DND-41 (cell line): ENCODE results near the gene KCNH2.

ENCODE experiments used
- ATAC-seq: fragments of 200-7000 bp; cut with Tn5 transposase; 3 replicates; pipeline ENCODE4 v1.9.1; 2021; ENCODE audit warnings: low read depth; ENCODE audit not compliant: insufficient read depth
- DNase-seq: peaks from one replicate; pipeline ENCODE4 v3.0.0-alpha.2; 2020
- H2AFZ ChIP-seq: 2 replicates; pipeline ENCODE4 v1.6.0; 2012; ENCODE audit warnings: low read depth, low read length
- H3K27ac ChIP-seq: 2 replicates; pipeline ENCODE4 v1.5.1; 2012; ENCODE audit warnings: low read length, inconsistent platforms
- H3K27me3 ChIP-seq: fragments of 200-600 bp; sonication (generic); 2 replicates; pipeline ENCODE4 v1.6.0; 2012; ENCODE audit warnings: low read length, mild to moderate bottlenecking, inconsistent platforms; ENCODE audit not compliant: insufficient read depth, poor library complexity
- H3K36me3 ChIP-seq: 2 replicates; pipeline ENCODE4 v1.5.1; 2012; ENCODE audit warnings: low read length, inconsistent platforms; ENCODE audit not compliant: insufficient read depth
- H3K4me1 ChIP-seq: 2 replicates; pipeline ENCODE4 v1.5.1; 2012; ENCODE audit warnings: mild to moderate bottlenecking, low read length; ENCODE audit not compliant: insufficient read depth
- H3K4me2 ChIP-seq: 2 replicates; pipeline ENCODE4 v1.6.0; 2012; ENCODE audit warnings: mild to moderate bottlenecking, moderate library complexity, low read length, inconsistent platforms; ENCODE audit not compliant: insufficient read depth
- H3K4me3 ChIP-seq, 2 experiments: fragments of 200-600 bp in 1 of 2; shearing (Covaris generic) in 1 of 2; 2 replicates each; pipeline ENCODE4 v1.5.1; 2012 to 2016; ENCODE audit warnings: inconsistent platforms in 2 of 2, low read length in 2 of 2, mild to moderate bottlenecking in 2 of 2, low read depth in 1 of 2, moderate library complexity in 1 of 2
- H3K79me2 ChIP-seq: 2 replicates; pipeline ENCODE4 v1.6.0; 2012; ENCODE audit warnings: low read length, inconsistent platforms; ENCODE audit not compliant: insufficient read depth
- H3K9ac ChIP-seq: 2 replicates; pipeline ENCODE4 v1.6.0; 2012; ENCODE audit warnings: low read depth, mild to moderate bottlenecking, inconsistent platforms, low read length, moderate library complexity
- H3K9me3 ChIP-seq: 2 replicates; pipeline ENCODE4 v1.5.1; 2012; ENCODE audit warnings: low read length, moderate library complexity, mild to moderate bottlenecking, inconsistent platforms; ENCODE audit not compliant: insufficient read depth, severe bottlenecking
- H4K20me1 ChIP-seq: 2 replicates; pipeline ENCODE4 v1.6.0; 2012; ENCODE audit warnings: low read length; ENCODE audit not compliant: insufficient read depth
- EZH2 ChIP-seq: IDR thresholded peaks from 3 replicates; pipeline ENCODE4 v1.6.1; 2012; ENCODE audit warnings: borderline replicate concordance, low read depth, mild to moderate bottlenecking, moderate library complexity, low read length, inconsistent platforms; ENCODE audit not compliant: severe bottlenecking
- TF ChIP-seq, protein P1 (sequence below): IDR thresholded peaks from 2 replicates; pipeline ENCODE4 v1.5.1; 2012; ENCODE audit warnings: borderline replicate concordance, low read length, moderate library complexity, mild to moderate bottlenecking; ENCODE audit not compliant: poor library complexity, severe bottlenecking; ENCODE audit errors: extremely low read depth

The KCNH2 gene

DNA sequence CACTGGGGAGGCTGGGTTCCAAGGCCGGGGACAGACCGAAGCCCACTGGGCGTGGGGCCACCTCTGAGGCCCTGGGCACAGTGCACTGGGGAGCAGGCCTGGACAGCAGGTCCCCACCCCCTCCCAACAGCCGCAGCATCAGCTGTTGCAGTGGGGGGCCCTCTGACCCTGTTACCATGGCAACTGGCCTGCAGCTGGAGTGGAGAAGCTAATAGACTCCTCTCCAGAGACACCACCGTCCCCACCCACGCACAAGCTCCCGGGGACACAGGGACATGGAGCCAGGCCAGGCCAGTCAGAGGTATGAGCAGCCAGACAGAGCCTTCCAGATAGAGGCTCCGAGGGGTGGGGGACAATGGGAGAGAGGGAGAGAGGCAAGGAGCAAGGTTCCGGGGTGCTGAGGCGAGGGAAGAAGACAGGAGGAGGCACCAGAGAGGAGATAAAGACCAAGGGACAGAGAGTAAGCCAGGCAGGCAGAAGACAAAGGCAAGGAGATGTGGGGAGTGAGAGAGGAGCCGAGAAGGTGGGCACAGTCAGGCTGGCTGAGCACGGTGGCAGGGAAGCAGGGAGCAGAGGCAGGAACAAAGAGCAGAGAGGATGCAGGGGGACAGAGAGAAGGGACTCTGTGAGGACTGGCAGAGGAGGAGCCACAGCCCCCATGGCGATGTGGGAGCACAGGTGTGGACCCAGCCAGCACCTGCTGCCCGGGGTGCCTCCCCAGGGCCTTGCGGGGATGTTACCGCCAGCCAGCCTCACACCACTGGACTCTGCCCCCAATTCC lies 6.7 kb downstream of the KCNH2 start:
- Histone ChIP-seq H3K9ac (no peak overlapping the region), H4K20me1 (peaks cover 25% of the 10 kb centered on the region)

DNA sequence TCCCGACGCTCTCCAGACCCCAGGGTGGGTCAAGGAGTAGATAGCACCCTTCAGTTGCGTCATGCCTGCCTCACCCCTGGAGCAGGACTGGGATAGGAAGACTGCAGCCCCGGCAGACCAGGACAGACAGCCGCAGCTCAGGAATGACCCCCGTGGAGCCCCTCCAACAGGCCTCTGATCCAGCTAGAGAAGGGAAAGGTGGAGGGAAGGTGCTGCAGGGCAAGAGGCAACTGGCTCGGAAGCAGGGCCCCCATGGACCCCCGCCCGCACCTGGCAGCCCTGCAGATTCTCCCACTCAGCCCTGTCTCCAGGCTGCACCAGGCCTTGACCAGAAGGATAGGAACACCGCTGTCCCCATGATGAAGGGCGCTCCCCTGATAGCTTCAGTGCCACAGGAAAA lies 7.7 kb downstream of the KCNH2 start:
- Histone ChIP-seq H3K27me3 (peaks cover 5% of the 10 kb centered on the region), H3K9me3 (no peaks in the 10 kb centered on the region), H3K4me2 (no peak overlapping the region), H4K20me1 (peaks cover 20% of the 10 kb centered on the region), H3K27ac (no peak overlapping the region), H3K4me3 (no peak overlapping the region), H3K4me1 (peaks cover 17% of the 10 kb centered on the region), H3K9ac (no peak overlapping the region), H3K36me3 (no peaks in the 10 kb centered on the region), H2AFZ (no peak overlapping the region), H3K79me2 (no peaks in the 10 kb centered on the region)
- TF ChIP-seq EZH2, result no peak
- TF ChIP-seq, protein P1, sequence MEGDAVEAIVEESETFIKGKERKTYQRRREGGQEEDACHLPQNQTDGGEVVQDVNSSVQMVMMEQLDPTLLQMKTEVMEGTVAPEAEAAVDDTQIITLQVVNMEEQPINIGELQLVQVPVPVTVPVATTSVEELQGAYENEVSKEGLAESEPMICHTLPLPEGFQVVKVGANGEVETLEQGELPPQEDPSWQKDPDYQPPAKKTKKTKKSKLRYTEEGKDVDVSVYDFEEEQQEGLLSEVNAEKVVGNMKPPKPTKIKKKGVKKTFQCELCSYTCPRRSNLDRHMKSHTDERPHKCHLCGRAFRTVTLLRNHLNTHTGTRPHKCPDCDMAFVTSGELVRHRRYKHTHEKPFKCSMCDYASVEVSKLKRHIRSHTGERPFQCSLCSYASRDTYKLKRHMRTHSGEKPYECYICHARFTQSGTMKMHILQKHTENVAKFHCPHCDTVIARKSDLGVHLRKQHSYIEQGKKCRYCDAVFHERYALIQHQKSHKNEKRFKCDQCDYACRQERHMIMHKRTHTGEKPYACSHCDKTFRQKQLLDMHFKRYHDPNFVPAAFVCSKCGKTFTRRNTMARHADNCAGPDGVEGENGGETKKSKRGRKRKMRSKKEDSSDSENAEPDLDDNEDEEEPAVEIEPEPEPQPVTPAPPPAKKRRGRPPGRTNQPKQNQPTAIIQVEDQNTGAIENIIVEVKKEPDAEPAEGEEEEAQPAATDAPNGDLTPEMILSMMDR, result no peak
- ATAC-seq, result no peak
- no peak for DNase-seq

More for the DNA sequence above, 6.7 kb downstream of the KCNH2 start:
- Histone ChIP-seq H3K27ac (no peak overlapping the region), H2AFZ (no peak overlapping the region), H3K4me1 (peaks cover 27% of the 10 kb centered on the region), H3K27me3 (peaks cover 5% of the 10 kb centered on the region), H3K4me3 (no peak overlapping the region), H3K36me3 (no peaks in the 10 kb centered on the region), H3K4me2 (no peak overlapping the region), H3K79me2 (no peaks in the 10 kb centered on the region), H3K9me3 (no peaks in the 10 kb centered on the region)
- no peak for DNase-seq
- TF ChIP-seq, protein P1, result no peak
- TF ChIP-seq EZH2, result no peak
- ATAC-seq, result no peak

DNA sequence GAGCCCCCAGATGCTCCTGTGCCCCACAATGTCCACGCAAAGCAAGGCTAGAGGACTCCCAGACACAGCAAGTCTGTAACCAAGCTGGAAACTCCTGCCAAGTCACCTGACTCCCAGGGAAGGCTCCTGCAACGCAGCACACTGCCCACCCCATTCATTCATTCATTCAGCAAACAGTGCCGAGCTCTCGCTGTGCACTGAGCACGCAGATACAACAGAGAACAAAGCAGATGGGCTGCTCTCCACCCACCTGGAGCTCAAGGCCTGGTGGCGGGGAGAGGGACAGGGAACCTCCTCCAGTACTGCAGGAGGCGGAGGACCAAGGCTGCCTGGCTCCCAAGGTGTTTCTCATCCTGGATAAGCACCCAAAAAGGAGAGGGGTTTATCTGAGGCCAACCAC lies 8.6 kb downstream of the KCNH2 start:
- H3K4me3 ChIP-seq, result no peak overlapping the region
- no peaks in the 10 kb centered on the region for H3K9me3 ChIP-seq
- H3K4me1 ChIP-seq, result peaks cover 7% of the 10 kb centered on the region
- H4K20me1 ChIP-seq, result peaks cover 25% of the 10 kb centered on the region
- DNase-seq, result no peak
- H3K27me3 ChIP-seq, result peaks cover 2% of the 10 kb centered on the region
- H3K9ac ChIP-seq, result no peak overlapping the region
- no peaks in the 10 kb centered on the region for H3K36me3 ChIP-seq
- H3K27ac ChIP-seq, result no peak overlapping the region
- ATAC-seq, result no peak
- H2AFZ ChIP-seq, result no peak overlapping the region
- H3K79me2 ChIP-seq, result no peaks in the 10 kb centered on the region
- TF ChIP-seq, protein P1, result no peak
- no peak overlapping the region for H3K4me2 ChIP-seq
